Lower leg skin (tissue), 3 donors: ENCODE results near the gene LITAFD.

Experiments
- CTCF ChIP-seq, 3 donors: fragments of 450-650 bp; IDR thresholded peaks; one replicate each; pipeline ENCODE4 v1.5.1; 2016; ENCODE audit warnings: antibody characterized with exemption in 3 of 3, mild to moderate bottlenecking in 3 of 3, moderate library complexity in 2 of 3
- POLR2A ChIP-seq, 2 donors: fragments of 450-650 bp; IDR thresholded peaks; one replicate each; pipeline ENCODE4 v1.6.1; 2016 to 2017; ENCODE audit warnings: antibody characterized with exemption in 2 of 2, mild to moderate bottlenecking in 1 of 2, moderate library complexity in 1 of 2

- no peak for TF ChIP-seq POLR2A (IDR thresholded peaks at IDR 0.05)
- no peak for TF ChIP-seq CTCF (IDR thresholded peaks at IDR 0.05)
Observed at GRCh38 chr16:8853611-8854010, 28.5 kb upstream of the LITAFD start.
